Erythroblast (primary cell): ENCODE measurements around the gene OPCML.

Experiments used
- GATA1 ChIP-seq: IDR thresholded peaks from 2 replicates; pipeline ENCODE4 v1.6.1; 2011; ENCODE audit warnings: low read depth, mild to moderate bottlenecking, control low read depth, low read length, moderate library complexity
- POLR2A ChIP-seq: IDR thresholded peaks from 2 replicates; pipeline ENCODE4 v1.6.1; 2011; ENCODE audit warnings: mild to moderate bottlenecking, low read length

DNA sequence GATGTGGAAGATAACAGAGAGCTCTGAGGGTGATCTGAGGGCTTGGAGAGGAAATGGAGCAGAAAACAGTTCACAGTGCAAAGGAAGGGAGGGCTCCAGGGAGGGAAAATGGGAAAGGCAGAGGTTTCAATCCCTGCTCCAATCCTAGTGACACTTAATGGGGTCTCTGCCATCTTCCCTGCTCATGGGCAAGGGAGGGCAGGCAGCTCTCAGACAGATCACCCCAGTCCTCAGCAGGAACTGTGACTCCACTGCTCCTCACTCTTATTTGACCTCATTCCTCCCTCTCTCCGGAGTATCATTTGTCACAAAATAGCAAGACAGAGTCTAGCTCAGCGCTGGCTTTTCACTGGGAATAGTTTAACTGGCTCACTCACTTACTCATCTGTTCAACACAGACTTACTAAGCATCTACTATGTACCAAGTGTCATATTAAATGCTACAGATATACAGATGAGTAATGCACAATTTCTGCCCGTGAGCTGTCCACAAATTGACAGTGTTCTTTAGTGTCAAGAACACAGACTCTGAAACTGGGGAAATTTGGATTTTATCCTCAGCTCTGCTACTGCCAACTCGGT lies 817.4 kb downstream of the OPCML start:
- no peak for TF ChIP-seq POLR2A
- no peak for TF ChIP-seq GATA1
